Measurements from ENCODE around the gene PRCP. TPM values are rescaled to one million over a fixed set of nuclear protein-coding genes. Genes with fewer than 3 reads are reported as not detected.
A peak's percentile ranks its signal among the peaks of the same experiment; 100 is the strongest.

Gene PRCP
- polyA plus RNA-seq, 3 donors from 2014 or later = 65.1 to 104 (median 80.0) TPM

DNA sequence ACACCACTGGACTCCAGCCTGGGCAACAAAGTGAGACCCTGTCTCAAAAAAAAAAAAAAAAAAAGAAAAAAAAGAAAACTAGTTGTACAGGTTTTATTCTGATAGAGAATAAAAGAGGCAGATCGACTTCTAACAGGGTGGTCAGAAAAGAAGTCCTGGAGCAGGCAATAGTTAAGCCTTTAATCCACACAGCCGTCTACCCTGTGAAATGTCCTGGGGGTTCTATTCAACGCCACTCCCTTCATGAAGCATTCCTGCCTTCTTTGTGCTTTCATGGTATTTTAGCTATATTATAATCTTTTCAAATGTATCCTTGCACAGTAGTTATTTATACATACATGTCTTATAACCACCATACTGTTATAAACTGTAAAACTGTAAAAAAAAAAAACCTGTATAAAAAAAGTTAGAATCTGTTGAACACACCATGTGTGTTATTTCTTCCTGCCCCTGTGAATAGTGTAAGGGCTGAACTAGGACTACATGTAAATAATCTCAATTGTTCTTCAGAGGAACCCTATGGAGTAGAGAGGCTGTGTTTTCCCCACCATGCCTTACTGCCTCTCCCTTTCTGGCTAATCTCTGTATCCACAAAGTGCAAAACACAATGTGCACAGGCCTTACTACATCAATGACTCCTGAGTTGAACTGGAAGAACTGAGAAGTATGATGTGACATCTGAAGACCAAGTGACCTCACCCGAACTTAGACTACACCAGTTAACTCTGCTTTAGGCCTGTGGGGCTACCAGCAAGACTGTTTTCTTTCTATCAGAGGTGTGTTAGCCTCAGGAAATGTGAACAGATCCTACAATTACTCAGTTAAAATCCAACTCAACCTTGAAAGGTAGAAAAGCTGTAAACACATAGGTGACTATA, 25.3 kb downstream of the PRCP start:
- Mint-ChIP-seq H3K27me3 (ENCODE audit: low read depth in 3 of 3) (peaks cover 0 to 1% (median 1%) of the 10 kb centered on the region in 3 donors), H3K36me3 (peaks cover 4 to 19% (median 13%) of the 10 kb centered on the region in 3 donors), H3K9me3 (no peaks in the 10 kb centered on the region), H3K4me1 (peaks cover 24 to 28% of the 10 kb centered on the region in 2 donors), H3K27ac (peak overlapping the region in 4 of 6 donors; percentile 2 to 62 (median 10)), H3K4me3 (no peak overlapping the region)
- DNase-seq = no peak

DNA sequence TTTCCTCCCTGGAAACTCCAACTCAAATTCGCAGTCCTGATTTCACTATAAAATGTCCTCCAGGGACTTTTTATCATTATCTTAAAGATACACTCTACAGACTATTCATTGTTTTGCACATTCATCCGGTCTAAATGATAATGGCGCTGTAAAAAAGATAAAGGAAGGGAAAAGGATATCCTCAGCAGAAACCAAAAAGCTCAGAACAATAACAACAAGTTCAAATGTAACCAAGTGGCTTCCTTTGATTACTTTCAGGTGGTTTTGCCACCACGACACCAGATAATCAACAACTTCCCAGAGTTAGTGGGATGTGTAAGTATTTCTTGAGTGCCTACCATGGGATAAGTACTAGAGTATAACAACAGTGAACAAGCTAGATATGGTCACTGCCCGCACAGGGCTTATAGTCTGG, 26.3 kb downstream of the PRCP start:
- peak overlapping the region in 2 of 6 donors; percentile 3 to 73 for H3K27ac Mint-ChIP-seq
- DNase-seq = no peak

DNA sequence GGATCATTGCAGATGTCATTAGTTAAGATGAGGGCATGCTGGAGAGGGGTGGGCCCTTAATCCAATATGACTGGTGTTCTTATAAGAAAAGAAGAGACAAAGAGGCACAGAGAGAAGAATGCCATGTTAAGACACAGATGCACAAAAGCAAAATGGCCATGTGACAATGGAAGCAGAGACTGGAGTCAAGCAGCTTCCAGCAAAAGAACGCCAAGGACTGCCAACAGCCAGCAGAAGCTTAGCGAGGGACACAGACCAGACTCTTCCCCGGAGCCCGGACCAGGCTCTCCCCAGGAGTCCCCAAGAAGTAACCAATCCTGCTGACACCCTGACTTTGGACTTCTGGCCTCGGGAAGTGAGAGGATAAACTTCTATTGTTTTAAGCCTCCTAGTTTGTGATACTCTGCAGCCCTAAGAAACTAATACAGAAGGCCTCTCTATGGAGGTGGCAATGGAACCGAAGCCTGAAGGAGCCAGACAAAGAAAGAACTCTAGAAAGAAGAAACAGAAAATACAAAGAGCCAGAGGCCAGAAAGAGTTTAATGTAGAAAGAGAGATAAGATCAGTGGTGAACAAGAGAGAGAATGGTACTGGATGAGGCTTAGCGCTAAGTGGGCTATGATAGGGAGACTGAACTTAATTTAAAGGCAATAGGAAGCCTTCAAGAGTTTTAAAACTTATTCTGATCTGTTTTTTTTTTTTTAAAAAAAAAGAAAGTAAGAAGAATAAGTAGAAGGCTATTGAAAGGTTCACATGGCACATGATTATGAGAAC, 27.7 kb downstream of the PRCP start:
- H3K9me3 Mint-ChIP-seq = no peaks in the 10 kb centered on the region
- DNase-seq = no peak
- H3K4me1 Mint-ChIP-seq = peaks cover 27 to 31% of the 10 kb centered on the region in 2 donors
- peaks cover 0 to 7% (median 0%) of the 10 kb centered on the region in 3 donors for H3K36me3 Mint-ChIP-seq
- H3K27ac Mint-ChIP-seq = peak overlapping the region in 2 of 6 donors; percentile 19 to 73
- no peak overlapping the region for H3K4me3 Mint-ChIP-seq
- peaks cover 0 to 1% (median 1%) of the 10 kb centered on the region in 3 donors for H3K27me3 Mint-ChIP-seq (ENCODE audit: low read depth in 3 of 3)

More for the DNA sequence above, 26.3 kb downstream of the PRCP start:
- Mint-ChIP-seq H3K4me3 (no peak overlapping the region), H3K4me1 (peaks cover 24 to 28% of the 10 kb centered on the region in 2 donors), H3K36me3 (peaks cover 0 to 14% (median 9%) of the 10 kb centered on the region in 3 donors), H3K9me3 (no peaks in the 10 kb centered on the region), H3K27me3 (ENCODE audit: low read depth in 3 of 3) (peaks cover 0 to 1% (median 1%) of the 10 kb centered on the region in 3 donors)

DNA sequence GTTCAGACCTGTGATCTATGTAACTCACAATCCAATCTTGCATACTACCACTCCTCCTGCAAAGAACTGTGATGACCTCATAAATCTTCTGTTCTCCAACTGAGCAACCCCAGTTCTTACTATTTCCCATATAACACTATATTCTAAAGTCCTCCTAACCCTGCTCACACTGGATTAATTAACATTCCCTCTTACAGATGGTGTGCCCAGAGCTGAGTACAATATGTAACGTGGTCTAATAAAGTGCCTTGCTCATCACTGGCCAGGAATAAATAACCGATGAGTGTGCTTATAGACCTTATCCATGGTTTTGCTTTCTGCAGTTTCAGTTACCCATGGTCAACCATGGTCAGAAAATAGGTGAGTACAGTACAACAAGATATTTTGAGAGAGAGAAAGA, 28.6 kb downstream of the PRCP start:
- DNase-seq = no peak
- peaks cover 29 to 36% of the 10 kb centered on the region in 2 donors for H3K4me1 Mint-ChIP-seq
- no peak overlapping the region for H3K4me3 Mint-ChIP-seq
- H3K9me3 Mint-ChIP-seq = no peaks in the 10 kb centered on the region
- H3K36me3 Mint-ChIP-seq = peaks cover 0 to 3% (median 0%) of the 10 kb centered on the region in 3 donors
- H3K27ac Mint-ChIP-seq = no peak overlapping the region
- peaks cover 0 to 1% (median 1%) of the 10 kb centered on the region in 3 donors for H3K27me3 Mint-ChIP-seq (ENCODE audit: low read depth in 3 of 3)

DNA sequence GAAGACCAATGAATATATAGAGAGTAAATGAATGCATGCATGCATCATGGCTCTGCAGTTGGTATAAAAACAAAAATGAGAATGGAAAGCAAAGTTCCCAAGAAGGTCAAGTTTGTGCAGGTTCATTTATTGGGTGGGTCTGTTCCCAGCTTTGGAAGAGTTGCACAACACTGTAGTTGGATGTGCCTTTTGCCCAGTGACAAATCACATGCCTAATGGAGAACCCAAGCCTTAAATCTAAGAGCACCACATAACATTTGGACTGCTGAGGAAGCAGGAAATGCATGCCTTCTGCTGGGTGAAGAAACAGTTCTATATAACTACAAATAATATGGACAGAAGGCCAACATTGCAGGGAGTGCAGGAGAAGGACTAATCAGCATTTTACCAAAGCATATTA, 30.6 kb downstream of the PRCP start:
- Mint-ChIP-seq H3K9me3 (no peaks in the 10 kb centered on the region), H3K4me3 (no peak overlapping the region), H3K27me3 (ENCODE audit: low read depth in 3 of 3) (peaks cover 0 to 1% (median 0%) of the 10 kb centered on the region in 3 donors), H3K27ac (no peak overlapping the region), H3K4me1 (peaks cover 26 to 27% of the 10 kb centered on the region in 2 donors), H3K36me3 (no peaks in the 10 kb centered on the region)
- no peak for DNase-seq

DNA sequence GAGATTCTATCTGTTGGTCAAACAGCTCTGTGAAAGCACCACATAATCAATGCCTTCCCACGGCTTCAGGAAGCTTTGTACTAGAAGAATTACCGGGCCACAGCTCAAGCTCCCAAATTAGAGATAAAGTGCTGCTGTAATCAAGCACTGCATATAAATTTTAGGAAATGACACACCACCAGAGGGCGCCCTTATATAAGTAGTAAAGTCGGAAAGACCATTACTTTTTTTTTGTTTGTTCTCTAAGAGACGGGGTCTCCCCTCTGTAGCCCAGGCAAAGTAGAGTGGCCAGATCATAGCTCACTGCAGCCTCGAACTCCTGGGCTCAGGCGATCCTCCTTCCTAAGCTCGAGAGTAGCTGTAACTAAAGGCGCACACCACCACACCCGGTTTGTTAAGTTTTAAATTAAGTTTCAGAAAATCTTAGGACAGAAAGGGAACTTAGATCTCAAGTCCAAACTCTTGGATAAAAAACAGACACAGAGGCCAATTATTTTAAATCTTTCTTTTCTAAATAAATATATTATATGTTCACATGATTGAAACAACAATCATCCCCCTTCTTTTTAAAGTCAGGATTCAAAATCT, 32.6 kb downstream of the PRCP start:
- DNase-seq = peak; percentile 65 to 68 (median 66)
- no peaks in the 10 kb centered on the region for H3K27me3 Mint-ChIP-seq (ENCODE audit: low read depth in 3 of 3)
- peak overlapping the region; percentile 65 to 82 (median 79) for H3K4me3 Mint-ChIP-seq
- H3K27ac Mint-ChIP-seq = peak overlapping the region in 4 of 6 donors; percentile 9 to 80 (median 24)
- H3K9me3 Mint-ChIP-seq = no peaks in the 10 kb centered on the region
- no peaks in the 10 kb centered on the region for H3K36me3 Mint-ChIP-seq
- peaks cover 10% of the 10 kb centered on the region in 2 donors for H3K4me1 Mint-ChIP-seq

DNA sequence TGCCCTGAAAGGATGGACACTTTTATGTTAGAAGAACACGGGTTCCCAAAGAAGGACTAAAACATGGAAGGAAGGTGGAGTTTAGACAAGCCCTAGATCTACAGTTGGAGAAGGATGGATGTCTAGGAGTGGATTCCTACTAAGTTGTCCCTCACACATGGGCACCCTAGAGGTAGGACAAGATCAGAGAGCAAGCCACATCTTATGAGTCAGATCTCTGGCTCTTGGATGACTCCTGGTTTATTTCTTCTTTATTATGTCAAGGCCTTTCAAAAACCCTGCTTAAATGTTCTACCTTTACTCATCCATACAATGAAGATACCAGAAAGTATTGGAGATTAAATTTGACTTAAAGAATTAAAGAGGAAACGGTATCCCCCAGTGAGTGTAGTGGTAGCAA, 34.4 kb downstream of the PRCP start:
- H3K27me3 Mint-ChIP-seq (ENCODE audit: low read depth in 3 of 3) = no peaks in the 10 kb centered on the region
- H3K4me1 Mint-ChIP-seq = peaks cover 5 to 8% of the 10 kb centered on the region in 2 donors
- no peak overlapping the region for H3K27ac Mint-ChIP-seq
- no peaks in the 10 kb centered on the region for H3K36me3 Mint-ChIP-seq
- H3K4me3 Mint-ChIP-seq = no peak overlapping the region
- no peaks in the 10 kb centered on the region for H3K9me3 Mint-ChIP-seq
- no peak for DNase-seq

DNA sequence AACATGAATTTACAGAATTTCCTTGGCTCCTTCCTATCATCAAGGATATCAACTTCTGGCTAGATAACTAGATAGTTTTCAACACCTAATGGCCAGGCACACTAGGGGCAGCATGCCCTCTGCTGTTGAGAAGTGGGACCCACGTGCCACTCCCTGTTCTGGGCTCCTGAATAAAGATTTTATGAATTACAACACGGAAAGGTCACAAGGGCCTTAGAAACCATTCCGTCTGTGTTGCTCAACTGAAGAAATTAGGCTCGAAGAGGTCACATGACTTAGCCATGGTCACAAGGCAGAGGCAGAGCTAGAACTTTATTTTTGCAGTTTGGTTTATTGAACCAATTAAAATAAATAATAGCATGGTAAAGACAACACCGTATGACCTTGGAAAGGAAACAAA, 36.0 kb downstream of the PRCP start:
- H3K27ac Mint-ChIP-seq = no peak overlapping the region
- no peaks in the 10 kb centered on the region for H3K9me3 Mint-ChIP-seq
- DNase-seq = no peak
- no peaks in the 10 kb centered on the region for H3K36me3 Mint-ChIP-seq
- H3K27me3 Mint-ChIP-seq (ENCODE audit: low read depth in 3 of 3) = no peaks in the 10 kb centered on the region
- peaks cover 5 to 8% of the 10 kb centered on the region in 2 donors for H3K4me1 Mint-ChIP-seq
- H3K4me3 Mint-ChIP-seq = no peak overlapping the region

DNA sequence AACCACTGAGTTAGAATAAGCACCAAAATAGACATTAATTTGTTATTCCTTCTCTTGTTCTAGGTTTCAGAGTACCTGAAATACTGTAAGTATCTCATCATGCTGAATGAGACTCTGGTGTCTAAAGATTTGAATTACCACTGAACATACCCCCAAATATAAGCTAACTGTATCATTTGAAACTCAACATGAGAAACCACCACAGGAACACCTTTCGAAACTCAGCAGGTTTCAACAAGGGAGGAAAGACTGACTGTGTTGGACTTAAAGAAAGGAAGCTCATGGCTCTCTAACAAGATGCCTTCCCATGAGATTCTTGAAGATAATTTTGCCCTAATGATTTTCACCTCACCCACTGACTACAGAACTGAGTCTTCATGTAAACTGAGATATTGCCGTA, 37.0 kb downstream of the PRCP start:
- H3K4me1 Mint-ChIP-seq = peaks cover 5 to 8% of the 10 kb centered on the region in 2 donors
- no peaks in the 10 kb centered on the region for H3K27me3 Mint-ChIP-seq (ENCODE audit: low read depth in 3 of 3)
- H3K9me3 Mint-ChIP-seq = no peaks in the 10 kb centered on the region
- H3K27ac Mint-ChIP-seq = no peak overlapping the region
- no peaks in the 10 kb centered on the region for H3K36me3 Mint-ChIP-seq
- no peak overlapping the region for H3K4me3 Mint-ChIP-seq
- DNase-seq = no peak

DNA sequence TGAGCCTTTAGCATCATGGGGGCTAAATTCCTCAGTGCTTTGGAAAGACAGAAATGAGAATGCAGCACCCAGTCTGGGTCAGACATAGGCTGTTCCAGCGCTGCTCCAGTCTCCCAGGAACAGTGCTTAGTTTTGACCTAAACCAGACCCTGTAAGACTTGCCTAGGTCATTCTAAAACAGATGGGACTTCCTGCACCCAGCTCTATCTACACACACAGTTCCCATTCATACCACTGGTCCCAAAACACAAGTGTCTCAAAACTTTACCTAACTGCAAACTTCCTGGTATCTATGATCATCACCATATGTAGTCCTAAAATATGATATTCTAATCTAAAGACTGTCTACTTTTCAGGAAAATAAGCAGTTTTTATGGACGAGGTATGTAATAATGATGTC, 37.9 kb downstream of the PRCP start:
- no peaks in the 10 kb centered on the region for H3K9me3 Mint-ChIP-seq
- peaks cover 3 to 6% (median 5%) of the 10 kb centered on the region in 3 donors for H3K36me3 Mint-ChIP-seq
- peaks cover under 1 to 3% of the 10 kb centered on the region in 2 donors for H3K4me1 Mint-ChIP-seq
- no peaks in the 10 kb centered on the region for H3K27me3 Mint-ChIP-seq (ENCODE audit: low read depth in 3 of 3)
- DNase-seq = no peak
- no peak overlapping the region for H3K27ac Mint-ChIP-seq
- no peak overlapping the region for H3K4me3 Mint-ChIP-seq

DNA sequence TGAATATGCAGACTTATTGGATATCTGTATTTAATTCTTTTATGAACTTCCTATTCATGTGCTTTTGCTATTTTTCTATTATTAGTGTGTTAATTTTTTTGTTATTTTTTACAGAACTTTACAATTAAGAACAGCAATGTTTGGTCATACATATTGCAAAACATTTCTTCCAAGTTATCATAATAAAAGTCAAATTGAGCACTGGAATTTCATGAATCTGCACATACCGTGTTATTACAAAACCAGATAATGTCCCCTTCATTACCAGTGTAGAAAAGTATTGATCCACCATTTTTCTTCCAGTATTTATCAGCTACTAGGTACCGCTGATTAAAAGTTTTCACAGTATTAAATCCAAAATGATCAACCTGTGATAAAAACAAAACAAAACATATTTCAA, 40.5 kb downstream of the PRCP start:
- Mint-ChIP-seq H3K4me3 (no peak overlapping the region), H3K4me1 (no peaks in the 10 kb centered on the region), H3K27me3 (ENCODE audit: low read depth in 3 of 3) (no peaks in the 10 kb centered on the region), H3K27ac (no peak overlapping the region), H3K9me3 (no peaks in the 10 kb centered on the region), H3K36me3 (peaks cover 5 to 11% (median 8%) of the 10 kb centered on the region in 3 donors)
- DNase-seq = no peak

DNA sequence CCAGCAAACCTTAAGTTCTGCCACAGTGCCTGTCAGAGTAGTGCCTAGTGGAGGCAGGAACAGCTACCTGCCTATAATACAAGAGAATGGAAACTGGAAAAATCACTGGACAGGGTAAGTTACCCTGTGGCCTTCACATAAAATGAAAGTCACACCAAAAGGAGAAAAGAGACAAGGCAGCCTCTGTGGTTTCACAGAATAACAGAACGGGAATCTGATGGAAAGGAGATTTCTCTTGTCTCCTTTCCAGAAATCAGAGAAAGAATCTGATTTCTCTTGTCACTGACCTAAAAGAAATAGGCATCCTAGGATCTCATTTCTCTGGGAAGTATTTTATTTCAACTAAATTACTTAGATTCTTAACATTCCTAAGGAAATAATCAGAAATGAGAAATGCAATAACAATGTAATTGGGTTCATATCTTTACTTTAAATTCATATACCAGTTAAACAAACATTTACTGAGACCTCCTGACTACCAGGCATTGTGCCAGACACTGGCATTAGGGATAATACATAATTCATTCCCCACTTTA, 41.6 kb downstream of the PRCP start:
- Mint-ChIP-seq H3K9me3 (no peaks in the 10 kb centered on the region), H3K4me3 (no peak overlapping the region), H3K27ac (peak overlapping the region in 1 of 6 donors; percentile 30), H3K27me3 (ENCODE audit: low read depth in 3 of 3) (no peaks in the 10 kb centered on the region), H3K36me3 (peaks cover 5 to 11% (median 11%) of the 10 kb centered on the region in 3 donors), H3K4me1 (peaks cover 0 to 1% of the 10 kb centered on the region in 2 donors)
- DNase-seq = no peak

DNA sequence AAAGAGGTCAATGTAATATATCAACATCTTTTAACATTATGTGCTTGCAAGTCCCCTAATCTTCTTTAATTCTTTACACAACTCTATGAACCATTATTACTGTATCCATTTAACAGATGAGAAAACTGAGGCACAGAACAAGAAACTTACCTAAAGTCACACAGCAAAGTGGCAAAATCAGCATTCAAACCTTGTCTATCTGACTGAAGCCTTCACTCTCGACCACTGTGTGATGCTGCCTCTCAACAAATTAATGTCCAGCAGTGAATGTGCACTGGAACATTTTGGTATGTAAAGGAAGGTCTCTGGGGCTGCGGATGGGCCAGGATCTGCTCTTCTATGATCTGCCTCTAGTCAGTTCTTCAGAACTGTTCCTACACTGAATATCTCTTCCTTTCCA, 42.1 kb downstream of the PRCP start:
- peak overlapping the region in 3 of 6 donors; percentile 12 to 30 (median 13) for H3K27ac Mint-ChIP-seq
- no peak for DNase-seq
- H3K27me3 Mint-ChIP-seq (ENCODE audit: low read depth in 3 of 3) = no peaks in the 10 kb centered on the region
- no peak overlapping the region for H3K4me3 Mint-ChIP-seq
- no peaks in the 10 kb centered on the region for H3K9me3 Mint-ChIP-seq
- H3K36me3 Mint-ChIP-seq = peaks cover 5 to 11% (median 11%) of the 10 kb centered on the region in 3 donors
- peaks cover 0 to 1% of the 10 kb centered on the region in 2 donors for H3K4me1 Mint-ChIP-seq

All from immature natural killer cell (primary cell).